Aorta (tissue), 5 donors: ENCODE results near the gene ADAM17. TPM values are rescaled to one million over a fixed set of nuclear protein-coding genes. Genes with fewer than 3 reads are reported as not detected.

Experiments used
- ATAC-seq: fragments of 200-7000 bp; cut with Tn5 transposase; one replicate; pipeline ENCODE4 v1.9.1; 2022; ENCODE audit warnings: moderate library complexity; ENCODE audit not compliant: low FRiP score
- DNase-seq, 2 donors: peaks; one replicate each; pipeline ENCODE4 v3.0.0-alpha.2; 2020
- H3K27ac ChIP-seq, 2 donors: one replicate each; pipeline ENCODE4 v1.5.1; 2013; ENCODE audit warnings: low read length in 2 of 2, mild to moderate bottlenecking in 2 of 2, moderate library complexity in 2 of 2, control low read depth in 1 of 2, inconsistent platforms in 1 of 2, low read depth in 1 of 2
- H3K27me3 ChIP-seq, 2 donors: one replicate each; pipeline ENCODE4 v1.6.1; 2013; ENCODE audit warnings: control low read depth in 1 of 2, low read length in 1 of 2, mild to moderate bottlenecking in 1 of 2, moderate library complexity in 1 of 2; ENCODE audit not compliant: insufficient read depth in 2 of 2, control insufficient read depth in 1 of 2
- H3K36me3 ChIP-seq, 2 donors: one replicate each; pipeline ENCODE4 v1.6.1; 2013; ENCODE audit warnings: control low read depth in 1 of 2, low read length in 1 of 2, mild to moderate bottlenecking in 1 of 2; ENCODE audit not compliant: insufficient read depth in 2 of 2, control insufficient read depth in 1 of 2
- H3K4me1 ChIP-seq, 2 donors: one replicate each; pipeline ENCODE4 v1.6.1; 2013; ENCODE audit warnings: low read length in 2 of 2, control low read depth in 1 of 2, mild to moderate bottlenecking in 1 of 2, moderate library complexity in 1 of 2; ENCODE audit not compliant: insufficient read depth in 2 of 2, control insufficient read depth in 1 of 2
- H3K4me3 ChIP-seq, 2 donors: one replicate each; pipeline ENCODE4 v1.5.1; 2013; ENCODE audit warnings: low read length in 2 of 2, control low read depth in 1 of 2, mild to moderate bottlenecking in 1 of 2
- H3K9me3 ChIP-seq: one replicate; pipeline ENCODE4 v1.6.1; 2013; ENCODE audit warnings: mild to moderate bottlenecking, low read length; ENCODE audit not compliant: control insufficient read depth
- WGBS, 2 donors: extraction: QIAGEN DNeasy Blood & Tissue Kit; methylation state at CpG; one replicate each; pipeline ENCODE4 v1.1.7; 2013; 5-methylcytosine and 5-hydroxymethylcytosine counted together
- intact Hi-C, 2 donors: fragments of 100-400 bp; cut with DNase I; formaldehyde crosslinking; loops; one replicate each; pipeline versions ENCODE4 v1.14.2 to v1.15.0; 2022
- polyA plus RNA-seq, 2 donors: library from polyadenylated mRNA; stranded (reverse); fragments of 200-250 nt; gene quantifications; one replicate each; pipeline ENCODE4 v1.2.3, GENCODE V29; 2013
- total RNA-seq, 2 donors: library from RNA; stranded (reverse); fragmentation: NEBNext Ultra II Directional; extraction: Animal tissue kit (Norgen Biotek cat#: 25700); gene quantifications; one replicate each; pipeline ENCODE4 v1.2.1, GENCODE V29; 2021
- donor health status: healthy with polysubstance abuse.
- donor health status: Bipolar disorder and iron deficiency.
- donor health status: DM: no; HTN: no; CAD: no.
- donor health status: DM: no; HTN: no; CAD: no.
- donor health status: DM: yes; HTN: yes; CAD: no.

The ADAM17 gene
- total and polyA plus RNA-seq, 4 donors: 5.4 to 47.0 (median 26.8) TPM

- no peak for ATAC-seq
Observed at GRCh38 chr2:9492927-9493326, 62.7 kb downstream of the ADAM17 start.

GRCh38 chr2:9490789-9491188 lies 64.8 kb downstream of the ADAM17 start:
- no peak for ATAC-seq

More at GRCh38 chr2:9492927-9493326, 62.7 kb downstream of the ADAM17 start:
- Histone ChIP-seq H3K27me3 (no peaks in the 10 kb centered on the region), H3K9me3 (no peaks in the 10 kb centered on the region), H3K36me3 (peaks cover 8 to 10% of the 10 kb centered on the region in 2 donors), H3K27ac (no peak overlapping the region), H3K4me3 (no peak overlapping the region), H3K4me1 (peaks cover 0 to under 1% of the 10 kb centered on the region in 2 donors)
- DNase-seq: no peak
- intact Hi-C loops: loop anchor here in 1 of 2 donors (10.0 kb wide), 1 partner anchor 62 kb away; the partner anchor contains the start of gene ADAM17
- WGBS, 2 donors: 34 to 42% methylated on average over 2 of the region's 2 CpGs

GRCh38 chr2:9488583-9489547 lies 66.8 kb downstream of the ADAM17 start:
- no peak for ATAC-seq
- 92 to 98% methylated on average over 1 of the region's 1 CpG for WGBS, 2 donors
- H3K36me3 ChIP-seq: peaks cover 8 to 17% of the 10 kb centered on the region in 2 donors

More at GRCh38 chr2:9490789-9491188, 64.8 kb downstream of the ADAM17 start:
- H3K27me3 ChIP-seq: no peaks in the 10 kb centered on the region
- WGBS, 2 donors: 73 to 81% methylated on average over 2 of the region's 2 CpGs
- H3K27ac ChIP-seq: no peak overlapping the region
- no peaks in the 10 kb centered on the region for H3K9me3 ChIP-seq
- intact Hi-C loops: loop anchor here in 1 of 2 donors (10.0 kb wide), 1 partner anchor 64 kb away; the partner anchor contains the start of gene ADAM17
- H3K36me3 ChIP-seq: peaks cover 8 to 11% of the 10 kb centered on the region in 2 donors
- no peak overlapping the region for H3K4me3 ChIP-seq
- no peaks in the 10 kb centered on the region for H3K4me1 ChIP-seq
- no peak for DNase-seq

GRCh38 chr2:9484533-9484932 lies 71.1 kb downstream of the ADAM17 start:
- no peak for DNase-seq
- Histone ChIP-seq H3K36me3 (peaks cover 0 to 20% of the 10 kb centered on the region in 2 donors), H3K27ac (no peak overlapping the region), H3K4me3 (no peak overlapping the region), H3K27me3 (no peaks in the 10 kb centered on the region), H3K4me1 (no peaks in the 10 kb centered on the region), H3K9me3 (no peaks in the 10 kb centered on the region)
- no peak for ATAC-seq
- intact Hi-C loops: no loop called here
- WGBS, 2 donors: 73 to 74% methylated on average over 5 of the region's 5 CpGs

More at GRCh38 chr2:9488583-9489547, 66.8 kb downstream of the ADAM17 start:
- Histone ChIP-seq H3K27me3 (no peaks in the 10 kb centered on the region), H3K4me1 (no peaks in the 10 kb centered on the region), H3K9me3 (no peaks in the 10 kb centered on the region), H3K4me3 (no peak overlapping the region), H3K27ac (no peak overlapping the region)
- intact Hi-C loops: no loop called here
- no peak for DNase-seq

- H3K4me1 ChIP-seq: no peaks in the 10 kb centered on the region
- ATAC-seq: no peak
- DNase-seq: no peak
- no peaks in the 10 kb centered on the region for H3K27me3 ChIP-seq
- no peaks in the 10 kb centered on the region for H3K9me3 ChIP-seq
- peaks cover 0 to 20% of the 10 kb centered on the region in 2 donors for H3K36me3 ChIP-seq
- intact Hi-C loops: no loop called here
- no peak overlapping the region for H3K27ac ChIP-seq
- no peak overlapping the region for H3K4me3 ChIP-seq
Observed at GRCh38 chr2:9483107-9483506, 72.5 kb downstream of the ADAM17 start.

GRCh38 chr2:9480157-9480556 lies 75.5 kb downstream of the ADAM17 start:
- Histone ChIP-seq H3K27ac (no peak overlapping the region), H3K9me3 (no peaks in the 10 kb centered on the region), H3K4me3 (no peak overlapping the region), H3K4me1 (peaks cover 0 to 3% of the 10 kb centered on the region in 2 donors), H3K36me3 (peaks cover 0 to 13% of the 10 kb centered on the region in 2 donors), H3K27me3 (no peaks in the 10 kb centered on the region)
- intact Hi-C loops: no loop called here
- WGBS, 2 donors: 85 to 86% methylated on average over 4 of the region's 4 CpGs
- DNase-seq (no peak), ATAC-seq (no peak)

- ATAC-seq (no peak), DNase-seq (no peak)
- no peak overlapping the region for H3K27ac ChIP-seq
- peaks cover 0 to 3% of the 10 kb centered on the region in 2 donors for H3K4me1 ChIP-seq
- H3K4me3 ChIP-seq: no peak overlapping the region
- no peaks in the 10 kb centered on the region for H3K9me3 ChIP-seq
- WGBS, 2 donors: 34 to 38% methylated on average over 3 of the region's 3 CpGs
- intact Hi-C loops: no loop called here
- no peaks in the 10 kb centered on the region for H3K27me3 ChIP-seq
- H3K36me3 ChIP-seq: peaks cover 0 to 8% of the 10 kb centered on the region in 2 donors
Observed at GRCh38 chr2:9478526-9478925, 77.1 kb downstream of the ADAM17 start.

- H3K27me3 ChIP-seq: no peaks in the 10 kb centered on the region
- peaks cover 0 to 3% of the 10 kb centered on the region in 2 donors for H3K4me1 ChIP-seq
- H3K27ac ChIP-seq: no peak overlapping the region
- H3K4me3 ChIP-seq: no peak overlapping the region
- ATAC-seq (no peak), DNase-seq (no peak)
- intact Hi-C loops: no loop called here
- H3K36me3 ChIP-seq: peaks cover 0 to 7% of the 10 kb centered on the region in 2 donors
- 72 to 75% methylated on average over 7 of the region's 7 CpGs for WGBS, 2 donors
- H3K9me3 ChIP-seq: no peaks in the 10 kb centered on the region
Observed at GRCh38 chr2:9477914-9478313, 77.7 kb downstream of the ADAM17 start.
